Endodermal cell (in vitro differentiated cells): ENCODE measurements around the gene CFAP74. TPM values are rescaled to one million over a fixed set of nuclear protein-coding genes. Genes with fewer than 3 reads are reported as not detected.

ENCODE experiments used
- DNase-seq: peaks from one replicate; pipeline ENCODE4 v3.0.0-alpha.2; 2017
- H3K27ac ChIP-seq: 2 replicates; pipeline ENCODE4 v1.5.1; 2013; ENCODE audit warnings: mild to moderate bottlenecking, low read depth, low read length, moderate library complexity
- H3K27me3 ChIP-seq: 2 replicates; pipeline ENCODE4 v1.6.1; 2013; ENCODE audit warnings: mild to moderate bottlenecking, low read length, moderate library complexity; ENCODE audit not compliant: insufficient read depth, control insufficient read depth, poor library complexity, severe bottlenecking
- H3K36me3 ChIP-seq: 2 replicates; pipeline ENCODE4 v1.7.0; 2013; ENCODE audit warnings: mild to moderate bottlenecking, low read length, moderate library complexity; ENCODE audit not compliant: control insufficient read depth, insufficient read depth
- H3K4me1 ChIP-seq: one replicate; pipeline ENCODE4 v1.7.0; 2013; ENCODE audit warnings: low read length; ENCODE audit not compliant: control insufficient read depth, insufficient read depth
- H3K4me3 ChIP-seq: 2 replicates; pipeline ENCODE4 v1.5.1; 2013; ENCODE audit warnings: mild to moderate bottlenecking, low read length, moderate library complexity
- H3K9ac ChIP-seq: 2 replicates; pipeline ENCODE4 v1.6.1; 2013; ENCODE audit warnings: mild to moderate bottlenecking, low read length, moderate library complexity; ENCODE audit not compliant: poor library complexity, severe bottlenecking; ENCODE audit errors: extremely low read depth
- H3K9me3 ChIP-seq: 2 replicates; pipeline ENCODE4 v1.6.1; 2013; ENCODE audit warnings: mild to moderate bottlenecking, low read length, moderate library complexity; ENCODE audit not compliant: control insufficient read depth
- H3K27ac Mint-ChIP-seq: 2 replicates; pipeline ENCODE4 v1.8.0; 2020; ENCODE audit warnings: mixed read lengths
- H3K27me3 Mint-ChIP-seq: 2 replicates; pipeline ENCODE4 v1.8.0; 2021; ENCODE audit warnings: mild to moderate bottlenecking, mixed read lengths; ENCODE audit not compliant: insufficient read depth
- H3K36me3 Mint-ChIP-seq: 2 replicates; pipeline ENCODE4 v1.8.0; 2020; ENCODE audit warnings: low read depth, mixed read lengths
- H3K4me1 Mint-ChIP-seq: 2 replicates; pipeline ENCODE4 v1.8.0; 2020; ENCODE audit warnings: mixed read lengths
- H3K4me3 Mint-ChIP-seq: 2 replicates; pipeline ENCODE4 v1.8.0; 2020; ENCODE audit warnings: mild to moderate bottlenecking, moderate library complexity, mixed read lengths
- H3K9me3 Mint-ChIP-seq: 2 replicates; pipeline ENCODE4 v1.8.0; 2020; ENCODE audit warnings: mild to moderate bottlenecking, mixed read lengths
- CTCF ChIP-seq: fragments of 200-600 bp; sonication (generic); conservative IDR thresholded peaks from 2 replicates; pipeline ENCODE4 v1.5.0; 2021; ENCODE audit warnings: antibody characterized with exemption, mild to moderate bottlenecking
- WGBS, 2 experiments: methylation state at CpG; one replicate each; pipeline versions ENCODE4 v1.1.5 to v1.1.7; 2013; ENCODE audit warnings: missing lambda C conversion rate in 2 of 2, mixed read lengths in 1 of 2; ENCODE audit not compliant: insufficient coverage in 1 of 2, insufficient read length in 1 of 2; 5-methylcytosine and 5-hydroxymethylcytosine counted together
- total RNA-seq, 2 donors: library from RNA; stranded (reverse); fragmentation: NEBNext Ultra II Directional in 1 of 2; extraction: Animal tissue kit (Norgen Biotek cat#: 25700) in 1 of 2; gene quantifications; 2 replicates in 1 of 2; 3 replicates in 1 of 2; pipeline ENCODE4 v1.2.1, GENCODE V29; 2021

CFAP74 gene
- total RNA-seq, 2 donors from 2014 or later, result 0.58 to 0.75 TPM

GRCh38 chr1:2047749-2048729 lies 44.5 kb upstream of the CFAP74 start:
- no peak overlapping the region for H3K27ac ChIP-seq
- no peak overlapping the region for H3K27ac Mint-ChIP-seq
- H3K4me3 Mint-ChIP-seq, result peak overlapping the region; percentile 68
- no peaks in the 10 kb centered on the region for H3K36me3 ChIP-seq
- H3K27me3 Mint-ChIP-seq, result peaks cover 10% of the 10 kb centered on the region
- no peaks in the 10 kb centered on the region for H3K36me3 Mint-ChIP-seq
- DNase-seq, result no peak
- H3K27me3 ChIP-seq, result peaks cover 16% of the 10 kb centered on the region
- H3K4me1 ChIP-seq, result peaks cover 5% of the 10 kb centered on the region
- no peaks in the 10 kb centered on the region for H3K9me3 Mint-ChIP-seq
- H3K9me3 ChIP-seq, result no peaks in the 10 kb centered on the region
- no peak overlapping the region for H3K9ac ChIP-seq
- TF ChIP-seq CTCF, result no peak
- 83 to 91% methylated on average over 16 to 25 of the region's 25 CpGs for WGBS, 2 experiments
- no peak overlapping the region for H3K4me3 ChIP-seq
- H3K4me1 Mint-ChIP-seq, result peaks cover 9% of the 10 kb centered on the region

GRCh38 chr1:2046953-2047748 lies 43.6 kb upstream of the CFAP74 start:
- no peak overlapping the region for H3K27ac Mint-ChIP-seq
- no peak overlapping the region for H3K27ac ChIP-seq
- peaks cover 5% of the 10 kb centered on the region for H3K4me1 Mint-ChIP-seq
- H3K27me3 Mint-ChIP-seq, result peaks cover 10% of the 10 kb centered on the region
- H3K4me1 ChIP-seq, result peaks cover 5% of the 10 kb centered on the region
- H3K27me3 ChIP-seq, result peaks cover 16% of the 10 kb centered on the region
- H3K4me3 ChIP-seq, result no peak overlapping the region
- no peaks in the 10 kb centered on the region for H3K9me3 ChIP-seq
- no peak for TF ChIP-seq CTCF
- no peak overlapping the region for H3K9ac ChIP-seq
- DNase-seq, result peak; percentile 74
- no peaks in the 10 kb centered on the region for H3K36me3 ChIP-seq
- 45 to 53% methylated on average over 12 to 25 of the region's 25 CpGs for WGBS, 2 experiments
- no peaks in the 10 kb centered on the region for H3K36me3 Mint-ChIP-seq
- no peak overlapping the region for H3K4me3 Mint-ChIP-seq
- no peaks in the 10 kb centered on the region for H3K9me3 Mint-ChIP-seq

GRCh38 chr1:2046174-2046917 lies 42.8 kb upstream of the CFAP74 start:
- Mint-ChIP-seq H3K4me1 (peaks cover 5% of the 10 kb centered on the region), H3K9me3 (no peaks in the 10 kb centered on the region), H3K27ac (no peak overlapping the region), H3K4me3 (no peak overlapping the region), H3K36me3 (no peaks in the 10 kb centered on the region), H3K27me3 (peaks cover 10% of the 10 kb centered on the region)
- H3K36me3 ChIP-seq, result no peaks in the 10 kb centered on the region
- H3K9me3 ChIP-seq, result no peaks in the 10 kb centered on the region
- H3K4me3 ChIP-seq, result no peak overlapping the region
- H3K4me1 ChIP-seq, result no peaks in the 10 kb centered on the region
- H3K9ac ChIP-seq, result no peak overlapping the region
- peak; percentile 98 for DNase-seq
- peak; percentile 95 for TF ChIP-seq CTCF
- peaks cover 13% of the 10 kb centered on the region for H3K27me3 ChIP-seq
- WGBS, 2 experiments, result 52 to 73% methylated on average over 10 to 20 of the region's 20 CpGs
- no peak overlapping the region for H3K27ac ChIP-seq
